Measurements from ENCODE around the gene HLA-B.
"Not testable (repeated sequence)": the region's sequence is repeated elsewhere in the genome, so short reads cannot be mapped to it uniquely, and the experiment has no call there.

HLA-B gene

DNA sequence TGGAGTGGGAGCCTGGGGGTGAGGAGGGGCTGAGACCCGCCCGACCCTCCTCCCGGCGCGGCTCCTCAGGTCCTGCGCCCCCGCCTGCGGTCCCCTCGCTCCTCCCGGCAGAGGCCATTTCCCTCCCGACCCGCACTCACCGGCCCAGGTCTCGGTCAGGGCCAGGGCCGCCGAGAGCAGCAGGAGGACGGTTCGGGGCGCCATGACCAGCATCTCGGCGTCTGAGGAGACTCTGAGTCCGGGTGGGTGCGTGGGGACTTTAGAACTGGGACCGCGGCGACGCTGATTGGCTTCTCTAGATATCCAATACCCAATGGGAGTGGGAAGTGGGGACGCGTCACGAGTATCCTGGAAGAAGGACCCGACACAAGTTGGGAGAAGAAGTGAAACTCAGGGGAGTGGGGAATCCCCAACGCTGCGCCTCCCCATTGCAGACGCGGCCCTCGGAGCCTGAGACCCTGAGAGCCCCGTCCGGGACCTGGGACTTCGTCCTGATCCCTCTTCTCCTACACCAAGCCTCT lies at the start of gene HLA-B:
TSS of gene HLA-B (minus strand) at position 234 of the 521 bp plus-strand sequence. CDS start at position 213, 21 bp downstream.
- DNase-seq (ENCODE audit: low spot score): peak; percentile 74

DNA sequence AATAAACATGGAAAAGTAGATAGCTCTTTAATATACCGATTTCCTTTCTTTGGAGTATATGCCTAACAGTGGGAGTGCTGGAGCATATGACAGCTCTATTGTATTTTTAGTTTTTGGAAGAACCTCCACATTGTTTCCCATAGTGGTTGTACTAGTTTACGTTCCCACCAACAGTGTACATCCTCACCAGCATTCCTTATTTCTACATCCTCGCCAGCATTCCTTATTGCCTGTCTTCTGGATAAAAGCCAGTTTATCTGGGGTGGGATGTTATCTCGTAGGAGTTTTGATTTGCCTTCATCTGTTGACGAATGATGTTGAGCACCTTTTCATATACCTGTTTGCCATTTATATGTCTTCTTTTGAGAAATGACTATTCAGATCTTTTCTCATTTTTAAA lies 49.0 kb upstream of the HLA-B start:
- no peak for DNase-seq (ENCODE audit: low spot score)

DNA sequence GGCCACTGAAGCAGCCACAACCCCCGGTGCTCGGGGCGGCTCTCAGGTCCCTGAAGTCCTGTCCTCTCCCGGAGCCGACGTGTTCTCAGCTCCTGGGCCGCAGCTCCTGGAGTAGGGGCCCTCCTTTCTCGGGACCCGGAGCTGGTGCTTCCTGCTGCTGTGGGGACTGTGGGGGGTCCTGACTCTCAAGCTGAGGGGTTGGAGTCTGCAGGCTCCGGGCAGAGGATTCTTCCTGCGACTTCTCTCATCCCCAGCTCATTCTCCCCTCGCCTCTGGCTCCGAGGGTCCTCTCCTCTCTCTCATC lies 47.0 kb upstream of the HLA-B start:
- DNase-seq (ENCODE audit: low spot score): not testable (repeated sequence)

DNA sequence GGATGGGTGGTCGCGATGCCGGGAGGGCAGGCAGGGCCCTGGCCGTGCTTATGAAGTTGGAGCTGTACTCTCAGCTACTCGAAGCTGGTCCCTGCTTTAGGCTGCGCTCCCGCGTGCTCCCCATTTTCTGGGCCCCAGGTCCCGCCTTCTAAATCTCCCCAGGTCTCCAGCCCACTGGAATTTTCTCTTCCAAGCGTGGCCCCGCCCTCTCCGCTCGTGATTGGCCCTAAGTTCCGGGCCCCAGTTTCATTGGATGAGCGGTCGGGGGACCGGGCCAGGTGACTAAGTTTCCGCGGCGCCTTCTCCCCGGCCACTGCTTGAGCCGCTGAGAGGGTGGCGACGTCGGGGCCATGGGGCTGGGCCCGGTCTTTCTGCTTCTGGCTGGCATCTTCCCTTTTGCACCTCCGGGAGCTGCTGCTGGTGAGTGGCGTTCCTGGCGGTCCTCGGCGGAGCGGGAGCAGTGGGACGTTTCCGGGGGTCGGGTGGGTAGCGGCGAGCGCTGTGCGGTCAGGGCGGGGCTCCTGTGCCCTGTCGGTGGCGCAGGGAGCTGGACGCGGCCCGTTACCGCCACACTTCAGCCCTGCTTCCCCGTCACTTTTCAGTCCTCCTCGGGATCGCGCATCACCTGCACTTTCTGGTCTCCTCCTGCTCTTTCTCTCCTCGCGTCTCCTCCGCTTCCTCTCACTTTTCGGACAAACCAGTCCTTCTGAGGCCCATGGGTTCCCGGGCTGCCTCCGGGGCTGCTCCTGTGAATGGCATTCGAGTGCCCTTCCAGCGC lies 46.5 kb upstream of the HLA-B start, which contains the start of gene MICA:
TSS of gene MICA (plus strand) at position 313 of the 778 bp plus-strand sequence. CDS start at position 351, 38 bp downstream.
- DNase-seq (ENCODE audit: low spot score): peak; percentile 93

- DNase-seq (ENCODE audit: low spot score): no peak
Measured at GRCh38 chr6:31402324-31403282, 45.6 kb upstream of the HLA-B start.

DNA sequence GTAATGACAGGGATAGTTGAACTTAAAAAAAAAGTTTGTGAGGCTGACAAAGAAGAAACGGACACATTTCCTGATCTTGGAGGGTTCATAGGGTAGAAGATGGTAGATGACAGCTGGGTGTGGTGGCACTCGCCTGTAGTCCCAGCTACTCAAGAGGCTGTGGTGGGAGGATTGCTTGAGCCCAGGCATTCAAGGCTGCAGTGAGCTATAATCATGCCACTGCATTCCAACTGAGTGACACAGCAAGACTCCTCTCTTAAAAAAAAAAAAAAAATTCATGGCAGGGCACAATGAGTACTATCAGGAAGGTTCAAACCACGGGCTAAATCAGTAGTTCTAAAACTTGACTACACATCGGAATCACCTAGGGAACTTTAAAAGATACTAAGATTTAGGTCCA lies 44.4 kb upstream of the HLA-B start:
- DNase-seq (ENCODE audit: low spot score): no peak

DNA sequence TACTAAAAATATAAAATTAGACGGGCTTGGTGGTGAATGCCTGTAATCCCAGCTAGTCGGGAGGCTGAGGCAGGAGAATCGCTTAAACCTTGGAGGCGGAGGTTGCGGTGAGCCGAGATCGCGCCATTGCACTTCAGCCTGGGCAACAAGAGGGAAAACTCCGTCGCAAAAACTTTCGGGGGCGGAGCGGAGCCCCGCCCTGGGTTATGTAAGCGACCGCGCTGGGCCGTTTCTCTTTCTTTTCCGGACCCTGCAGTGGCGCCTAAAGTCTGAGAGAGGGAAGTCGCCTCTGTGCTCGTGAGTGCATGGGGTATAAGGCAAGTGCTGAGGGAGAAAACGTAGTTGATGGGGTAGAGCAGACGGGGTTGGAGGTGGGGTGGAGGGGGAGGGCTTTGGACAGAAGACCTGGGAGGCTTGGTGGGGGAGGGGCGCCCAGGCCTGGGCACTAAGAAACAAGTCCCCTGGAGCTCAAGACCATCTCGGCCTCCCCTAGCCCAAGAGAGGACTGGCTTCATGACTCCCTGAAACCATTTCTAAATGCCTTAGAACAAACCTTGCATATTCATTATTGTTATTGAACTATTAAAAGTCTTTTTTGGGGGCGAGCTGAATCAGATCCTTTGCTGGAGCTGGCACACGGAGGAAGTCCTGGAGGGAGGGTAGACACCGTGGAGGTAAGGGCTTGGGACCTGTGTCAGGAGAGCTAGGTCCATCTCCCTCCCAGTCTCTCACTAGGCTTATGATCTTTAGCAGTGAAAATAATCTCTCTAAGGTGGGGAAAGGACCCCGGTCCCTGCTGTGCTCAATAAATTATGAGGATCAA lies 43.7 kb upstream of the HLA-B start:
- no peak for DNase-seq (ENCODE audit: low spot score)

- peak; percentile 85 for DNase-seq (ENCODE audit: low spot score)
Measured at GRCh38 chr6:31399589-31400466, 42.8 kb upstream of the HLA-B start.

GRCh38 chr6:31397901-31398525 lies 41.0 kb upstream of the HLA-B start:
- DNase-seq (ENCODE audit: low spot score): peak; percentile 12

DNA sequence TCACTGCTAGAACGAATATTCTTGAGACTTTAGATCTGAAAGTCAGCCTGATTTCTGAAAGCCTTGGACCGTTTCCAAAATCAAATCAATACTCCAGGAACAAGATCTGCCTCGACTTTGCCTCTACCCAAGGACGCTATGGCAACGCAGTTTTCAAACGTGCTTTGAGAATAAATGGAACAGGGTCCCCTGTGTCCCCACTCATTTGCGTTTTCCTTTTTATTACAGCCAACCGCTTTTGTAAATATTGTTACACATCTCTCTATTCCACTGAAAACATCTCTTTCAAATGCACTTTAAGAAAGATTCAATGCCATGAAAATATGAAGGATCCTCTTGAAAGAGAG lies 40.1 kb upstream of the HLA-B start:
- not testable (repeated sequence) for DNase-seq (ENCODE audit: low spot score)

GRCh38 chr6:31396422-31397152 lies 39.6 kb upstream of the HLA-B start:
- peak; percentile 78 for DNase-seq (ENCODE audit: low spot score)

DNA sequence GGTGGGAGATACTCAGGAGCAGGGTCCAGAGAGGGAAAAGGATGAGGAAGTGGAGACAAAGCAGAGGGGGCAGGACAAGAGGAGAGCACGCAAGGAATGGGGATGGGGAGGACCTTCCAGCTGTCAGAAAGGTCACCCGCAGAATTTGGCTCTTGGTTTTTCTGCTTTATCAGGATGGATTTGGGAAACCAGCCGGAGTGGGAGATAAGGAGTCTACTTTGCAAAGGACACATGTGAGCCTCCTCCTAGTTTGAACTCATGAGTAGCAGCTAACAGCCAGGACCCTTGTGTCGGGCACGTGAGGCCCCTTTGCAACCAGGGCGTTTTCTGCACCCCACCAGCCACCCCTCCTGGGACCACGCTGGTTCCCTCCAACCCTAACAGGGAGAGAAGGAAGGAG lies 38.9 kb upstream of the HLA-B start:
- DNase-seq (ENCODE audit: low spot score): no peak

GRCh38 chr6:31394381-31394780 lies 37.4 kb upstream of the HLA-B start:
- DNase-seq (ENCODE audit: low spot score): no peak

- DNase-seq (ENCODE audit: low spot score): no peak
Measured at GRCh38 chr6:31393932-31394331, 37.0 kb upstream of the HLA-B start.

DNA sequence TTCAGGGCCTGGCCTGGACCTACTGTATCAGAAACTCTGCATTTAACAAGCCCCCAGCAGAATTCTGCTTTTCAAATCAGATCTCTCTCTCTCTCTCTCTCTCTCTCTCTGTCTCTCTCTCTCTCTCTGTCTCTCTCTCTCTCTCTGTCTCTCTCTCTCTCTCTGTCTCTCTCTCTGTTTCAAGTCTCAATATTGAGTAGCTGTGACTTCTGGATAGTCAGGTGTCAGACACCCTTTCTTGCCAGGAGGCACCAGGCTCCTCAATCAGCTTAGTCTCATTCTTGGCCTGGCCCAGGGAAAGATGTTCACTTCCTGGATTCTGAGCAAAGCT lies 32.8 kb upstream of the HLA-B start:
- not testable (repeated sequence) for DNase-seq (ENCODE audit: low spot score)

DNA sequence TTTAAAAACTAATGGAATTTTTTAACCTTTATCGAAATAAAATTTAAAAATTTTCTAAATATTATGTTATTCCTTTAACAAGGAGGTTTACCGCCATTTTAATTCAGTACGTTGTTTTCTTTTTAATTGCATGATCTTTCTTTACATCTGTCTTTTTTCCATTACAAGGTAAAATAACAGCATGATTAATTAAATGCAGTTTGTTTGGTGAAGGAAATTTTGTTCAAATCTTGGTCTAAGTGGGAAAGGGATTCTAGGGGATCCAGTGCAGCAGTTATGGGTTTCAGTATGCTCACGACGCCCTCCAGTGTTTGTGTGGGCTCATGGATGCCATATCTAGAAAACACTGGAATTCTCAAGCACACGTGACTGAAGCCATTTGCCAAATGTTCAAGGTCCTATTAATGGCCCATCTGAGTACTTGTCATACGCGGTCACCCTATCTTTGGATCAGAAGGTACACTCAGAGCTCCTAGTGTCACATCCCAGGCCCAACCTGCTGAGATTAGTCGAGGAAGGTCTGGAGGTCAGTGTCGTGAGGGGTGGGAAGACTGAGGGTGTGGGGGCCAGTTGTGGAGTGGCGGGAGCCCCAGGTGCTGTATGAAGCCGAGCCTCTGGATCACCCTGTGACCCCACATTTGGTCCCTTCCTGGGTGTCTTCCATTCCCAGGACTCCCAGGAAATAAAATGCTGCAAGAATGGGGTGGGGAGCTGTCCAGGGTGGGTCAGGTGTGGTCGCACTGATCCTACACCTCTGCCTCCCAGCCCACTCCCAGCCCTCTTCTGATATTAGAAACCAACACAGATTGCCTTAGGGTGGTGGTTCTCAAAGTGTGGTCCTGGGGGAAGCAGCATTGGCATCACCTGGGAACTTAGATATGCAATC lies 32.2 kb upstream of the HLA-B start:
- DNase-seq (ENCODE audit: low spot score): not testable (repeated sequence)

DNA sequence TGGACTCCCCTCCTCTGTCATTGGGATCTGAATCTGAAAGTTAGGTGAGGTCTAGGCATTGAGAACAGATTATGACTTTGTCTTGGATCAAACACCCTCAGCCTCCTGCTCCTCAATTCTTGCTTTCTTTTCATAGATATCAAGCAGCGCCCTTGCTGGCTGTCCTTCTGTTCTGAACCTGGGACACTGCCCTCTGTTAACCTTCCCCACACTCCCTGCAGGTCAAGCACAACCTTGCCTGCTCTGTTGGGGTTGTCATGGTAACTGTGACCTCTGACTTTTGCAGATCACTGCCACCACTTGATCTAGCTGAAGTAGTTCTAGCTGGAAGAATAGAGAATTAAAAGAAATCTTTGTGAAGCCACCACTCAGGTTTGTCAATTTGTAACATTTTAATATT lies 30.0 kb upstream of the HLA-B start:
- no peak for DNase-seq (ENCODE audit: low spot score)

- no peak for DNase-seq (ENCODE audit: low spot score)
Measured at GRCh38 chr6:31386099-31386498, 29.1 kb upstream of the HLA-B start.

DNA sequence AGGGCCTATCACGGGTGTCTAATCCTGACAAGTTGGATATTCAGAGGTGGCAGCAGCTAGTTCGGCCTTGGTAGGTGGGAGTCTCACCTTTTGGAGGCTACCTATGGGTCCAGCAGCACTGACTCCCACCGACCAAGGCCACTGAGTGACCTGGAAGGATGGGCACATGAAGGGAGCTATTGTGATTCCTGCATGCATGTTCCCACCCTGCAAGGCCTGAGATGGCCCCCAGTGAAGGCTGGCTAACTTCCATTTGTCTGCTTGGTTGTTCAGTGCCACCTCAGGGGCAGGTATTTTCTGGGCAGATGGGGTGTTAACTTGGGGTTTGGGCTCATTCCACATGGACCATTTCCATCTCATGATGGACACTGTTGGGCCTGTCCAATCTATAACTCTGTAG lies 28.1 kb upstream of the HLA-B start:
- no peak for DNase-seq (ENCODE audit: low spot score)
